Measurements from ENCODE around the gene FBXL7.

Gene FBXL7

DNA sequence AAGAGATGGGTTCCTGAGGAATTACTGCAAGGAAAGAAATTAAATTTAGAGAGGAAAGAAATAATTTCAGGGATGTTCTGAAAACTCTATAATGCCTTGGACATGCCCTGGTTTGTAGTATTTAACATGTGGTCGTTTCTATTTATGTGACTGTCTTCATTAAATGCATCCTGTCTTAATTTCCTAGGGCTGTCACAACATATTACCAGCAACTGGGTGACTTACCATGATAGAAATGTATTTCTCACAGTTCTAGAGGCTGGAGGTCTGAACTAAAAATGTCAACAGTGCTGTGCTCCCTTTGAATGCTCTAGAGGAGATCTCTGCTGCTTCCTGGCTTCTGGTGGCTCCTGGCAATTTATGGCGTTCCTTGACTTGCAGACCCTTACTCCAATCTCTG lies 287.7 kb downstream of the FBXL7 start:
- no peak for DNase-seq

DNA sequence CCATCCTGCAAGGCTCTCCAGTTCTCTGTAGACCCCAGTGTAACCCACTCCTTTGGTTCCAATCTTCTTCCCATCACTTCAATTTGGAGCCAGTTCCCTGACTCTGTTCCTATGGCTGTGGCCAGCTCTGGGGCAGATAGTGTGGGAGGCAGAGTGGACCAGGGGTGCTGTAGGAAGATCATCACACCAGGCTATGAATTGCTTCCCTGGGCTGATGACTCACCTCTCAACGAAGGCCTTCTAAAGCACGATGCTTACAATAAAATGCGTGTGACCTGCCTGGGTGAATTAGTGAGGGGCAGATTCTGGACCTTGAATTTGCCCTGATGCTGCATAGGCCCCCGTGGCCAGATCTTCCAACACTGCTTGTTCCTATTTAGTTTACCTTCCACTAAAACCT lies 289.7 kb downstream of the FBXL7 start:
- DNase-seq, result no peak

DNA sequence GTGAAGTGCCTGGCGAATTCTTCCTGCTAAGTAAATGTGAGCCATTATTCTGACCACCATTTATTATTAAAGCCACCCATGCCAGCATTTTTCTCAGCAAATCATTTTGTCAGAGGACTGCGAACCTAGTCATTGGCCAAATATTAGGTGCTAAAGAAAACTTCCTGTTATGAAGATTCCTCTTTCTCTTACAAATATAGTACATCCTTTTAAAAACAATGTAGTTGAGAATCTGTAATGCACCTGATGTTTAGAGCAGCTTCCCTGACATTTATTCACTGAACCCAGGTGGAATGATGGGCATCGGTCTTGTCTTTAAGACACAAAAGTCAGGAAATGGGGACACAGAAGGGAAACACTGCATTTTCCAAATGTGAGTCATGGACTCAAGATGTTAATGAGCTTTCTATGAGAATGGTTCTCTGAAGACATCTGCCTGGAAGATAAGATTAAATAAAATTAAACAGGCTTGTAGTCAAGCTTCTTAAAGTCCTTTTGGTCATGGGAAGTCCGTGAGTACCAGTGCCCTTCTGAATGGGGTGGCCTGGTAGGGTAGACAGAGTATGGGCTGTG lies 290.6 kb downstream of the FBXL7 start:
- no peak for DNase-seq

DNA sequence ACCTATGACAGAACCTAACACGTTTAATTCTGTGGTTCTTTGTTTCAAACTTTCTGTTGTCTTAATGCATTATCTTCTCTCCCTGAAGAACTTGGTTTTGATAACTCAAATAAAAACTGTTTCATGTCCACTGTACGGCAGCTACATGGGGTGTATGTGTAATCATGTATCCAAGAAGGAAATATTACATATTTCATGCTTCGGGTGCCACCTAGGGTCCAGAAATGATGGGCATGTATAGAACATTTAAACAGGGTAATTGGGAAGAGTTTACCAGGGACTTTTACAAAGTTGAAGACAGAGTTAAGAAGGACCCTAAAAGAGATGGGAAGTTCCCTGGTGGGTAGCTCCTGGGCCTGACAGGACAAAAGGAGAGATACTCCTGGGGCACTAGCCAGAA lies 291.3 kb downstream of the FBXL7 start:
- no peak for DNase-seq

DNA sequence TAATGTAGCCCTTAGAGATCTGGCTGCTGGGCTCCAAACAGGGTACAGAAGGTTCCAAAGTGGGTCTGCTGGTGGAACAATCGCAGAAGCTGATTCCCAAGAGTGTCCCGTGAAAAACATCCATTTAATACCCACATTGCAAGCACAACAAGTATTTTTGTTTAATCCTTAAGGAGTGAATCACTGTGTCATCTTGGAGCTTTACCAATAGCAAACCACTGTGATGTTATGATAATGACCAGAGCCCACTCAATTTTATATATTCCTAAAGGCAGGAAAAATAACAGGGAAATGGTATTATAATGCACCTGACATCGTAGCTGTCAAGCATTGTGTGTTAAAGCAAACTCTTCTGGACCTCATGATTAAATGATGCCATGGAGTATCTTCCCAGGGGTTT lies 291.9 kb downstream of the FBXL7 start:
- no peak for DNase-seq

DNA sequence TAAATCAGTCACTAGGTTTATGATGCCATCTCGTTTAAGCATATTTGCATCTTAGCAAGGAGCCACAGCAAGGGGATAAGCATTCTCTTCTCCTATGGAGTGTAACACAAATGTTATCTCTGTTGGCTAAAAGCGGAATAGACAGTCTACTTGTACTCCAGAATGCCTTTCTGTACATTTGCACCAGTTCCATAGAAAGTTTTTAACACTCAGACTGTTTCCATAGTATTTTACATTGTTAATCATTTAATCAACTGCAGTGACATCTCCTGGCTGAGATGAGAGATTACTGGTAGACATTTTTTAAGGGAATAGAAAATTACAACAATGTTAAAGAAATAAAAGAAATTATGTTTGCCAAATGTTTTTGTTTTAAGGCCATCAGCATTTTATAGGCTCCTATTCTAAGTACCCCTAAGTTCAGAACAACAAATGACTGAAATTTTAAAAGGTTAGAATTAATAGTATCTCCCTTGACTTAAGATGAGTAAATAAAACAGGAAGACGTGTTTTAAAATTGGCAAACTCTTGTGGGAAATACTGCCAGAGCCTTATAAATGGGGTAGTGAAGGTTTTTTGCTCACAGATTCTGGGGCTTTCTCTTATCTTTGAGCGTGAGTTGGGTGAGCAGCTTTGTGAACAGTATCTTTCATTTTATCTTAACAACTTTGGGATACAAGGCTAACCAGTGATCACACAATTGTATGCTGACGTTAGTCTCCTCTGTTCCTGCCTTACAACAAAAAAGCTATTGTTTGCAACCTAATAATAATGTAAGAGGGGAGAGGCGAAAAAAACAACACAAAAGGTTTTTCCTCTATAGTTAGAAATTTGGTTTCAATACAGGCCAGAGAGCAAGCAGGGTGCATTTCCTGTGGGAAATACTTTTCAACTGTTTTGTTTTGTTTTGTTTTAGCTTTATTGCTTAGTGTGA lies 294.3 kb downstream of the FBXL7 start:
- no peak for DNase-seq

DNA sequence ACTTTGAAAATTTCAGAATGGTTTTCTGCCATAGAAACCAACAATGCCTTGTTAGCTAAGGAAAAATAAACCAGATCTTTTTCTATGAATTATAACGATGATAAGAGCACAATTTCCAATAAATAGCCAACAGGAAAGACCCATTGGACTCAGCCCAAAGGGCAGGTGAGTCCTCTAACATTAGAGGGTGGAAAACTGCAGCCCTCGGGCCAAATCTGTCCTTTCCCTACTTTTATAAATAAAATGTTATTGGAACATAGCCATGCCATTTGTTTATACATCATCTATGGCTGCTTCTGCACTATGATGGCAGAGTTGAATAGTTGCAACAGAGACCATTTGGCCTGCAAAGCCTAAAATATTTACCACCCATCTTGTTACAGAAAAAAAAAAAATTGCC lies 296.1 kb downstream of the FBXL7 start:
- no peak for DNase-seq

DNA sequence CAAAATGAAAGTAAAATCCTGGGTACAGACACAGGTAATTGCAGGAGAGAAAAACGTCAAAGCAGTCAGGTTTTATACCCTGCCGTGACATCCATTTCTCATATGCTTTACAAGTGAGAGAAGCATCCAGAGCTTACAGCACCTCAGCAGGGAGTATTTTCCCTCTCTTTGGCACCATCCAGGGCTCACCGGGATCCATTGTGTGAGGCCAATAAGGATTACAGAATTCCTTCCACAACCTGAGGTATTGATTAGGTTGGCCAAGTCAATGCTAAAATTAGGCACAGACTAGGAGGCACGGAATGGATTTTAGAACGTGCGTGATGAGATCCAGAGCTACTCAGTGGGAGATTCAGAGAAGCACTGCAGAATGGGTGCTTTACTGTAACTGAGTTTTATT lies 296.6 kb downstream of the FBXL7 start:
- DNase-seq, result no peak

DNA sequence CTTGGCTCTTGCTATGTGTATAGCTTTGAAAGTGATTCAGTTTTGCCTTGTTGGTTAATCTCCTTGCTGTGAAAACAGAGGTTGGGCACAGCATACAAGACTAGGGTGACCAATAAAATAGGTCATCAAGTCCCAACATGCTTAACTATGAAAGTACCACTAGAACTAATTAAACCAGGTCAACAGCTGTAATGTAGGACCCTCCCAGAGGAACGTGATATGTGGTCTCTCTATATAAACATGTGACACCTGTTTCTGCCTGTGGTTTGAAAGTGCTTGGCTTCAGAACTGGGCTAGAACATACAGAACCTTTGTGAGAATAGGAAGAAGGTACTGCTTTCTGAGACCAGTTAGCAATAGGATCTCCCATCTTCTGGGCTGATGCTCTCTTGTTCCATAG lies 297.1 kb downstream of the FBXL7 start:
- DNase-seq, result no peak

DNA sequence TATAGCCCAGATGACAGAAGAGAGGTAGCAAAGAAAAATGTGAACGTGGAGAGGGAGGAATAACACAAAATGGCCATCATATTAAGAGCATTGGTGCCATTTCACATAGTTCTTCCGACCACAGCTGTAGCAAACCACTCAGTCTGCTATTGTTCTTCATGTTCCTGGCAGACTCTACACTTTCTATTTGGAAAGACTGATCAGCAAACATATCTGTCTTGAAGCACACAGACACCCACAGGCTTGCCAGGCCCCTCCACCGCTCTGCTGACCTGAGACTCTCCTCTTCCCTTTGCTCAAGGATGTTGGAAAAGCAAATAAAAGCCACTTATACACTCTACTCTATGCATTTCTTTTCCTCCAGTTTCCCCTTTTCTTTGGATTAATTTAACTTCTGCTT lies 298.0 kb downstream of the FBXL7 start:
- DNase-seq, result no peak

DNA sequence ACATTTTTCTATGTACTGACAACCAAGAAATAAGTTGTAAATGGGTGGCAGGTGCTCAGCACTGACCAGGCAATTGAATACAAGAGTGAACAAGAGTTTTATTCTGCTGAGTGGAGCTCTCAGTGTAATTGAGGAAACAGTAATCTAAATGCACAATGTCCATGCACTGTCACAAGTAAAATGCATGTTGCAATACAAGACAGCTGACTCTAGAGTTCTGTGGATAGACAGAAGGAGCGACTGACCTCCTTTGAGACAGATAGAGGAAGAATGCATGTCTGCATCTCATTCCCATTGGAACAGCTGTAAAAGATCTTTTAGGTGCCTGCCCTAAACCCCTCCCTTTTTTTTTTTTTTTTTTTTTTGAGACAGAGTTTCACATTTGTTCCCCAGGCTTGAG lies 299.0 kb downstream of the FBXL7 start:
- no peak for DNase-seq

DNA sequence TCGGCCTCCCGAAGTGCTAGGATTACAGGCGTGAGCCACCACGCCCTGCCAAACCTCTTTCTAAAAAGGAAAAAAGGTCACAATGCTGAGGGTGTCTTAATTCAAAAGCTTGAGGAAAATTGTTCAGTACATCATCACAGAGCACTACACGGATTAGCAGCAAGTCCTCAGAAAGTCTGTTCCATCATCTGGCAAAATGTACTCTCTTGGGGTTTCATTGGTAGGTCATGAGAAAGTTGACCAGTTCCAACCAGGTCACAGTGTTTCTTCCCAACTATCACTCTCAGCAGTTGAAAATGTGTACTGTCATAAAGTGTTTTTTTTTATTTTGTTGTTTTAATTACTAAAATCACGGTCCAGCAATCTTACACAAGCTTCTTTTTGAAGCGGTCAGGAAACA lies 299.6 kb downstream of the FBXL7 start:
- no peak for DNase-seq

DNA sequence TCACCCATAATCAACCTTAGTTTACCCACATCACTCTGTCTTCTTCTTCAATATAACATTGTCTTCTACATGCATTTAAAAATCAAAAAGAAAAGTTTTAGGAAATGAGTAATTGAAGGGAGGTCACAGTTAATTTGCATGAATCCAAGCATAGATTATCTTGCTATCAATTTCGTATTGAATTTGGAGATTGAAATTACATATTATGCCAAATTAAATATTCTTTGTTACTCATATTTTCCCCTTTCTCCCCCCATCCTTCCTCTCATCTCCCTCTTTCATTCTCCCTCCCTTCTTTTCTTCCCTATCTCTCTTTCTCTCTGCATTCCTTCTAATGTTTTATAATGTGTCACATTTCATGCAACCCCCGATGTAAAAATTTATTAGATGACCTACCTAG lies 303.3 kb downstream of the FBXL7 start:
- no peak for DNase-seq

DNA sequence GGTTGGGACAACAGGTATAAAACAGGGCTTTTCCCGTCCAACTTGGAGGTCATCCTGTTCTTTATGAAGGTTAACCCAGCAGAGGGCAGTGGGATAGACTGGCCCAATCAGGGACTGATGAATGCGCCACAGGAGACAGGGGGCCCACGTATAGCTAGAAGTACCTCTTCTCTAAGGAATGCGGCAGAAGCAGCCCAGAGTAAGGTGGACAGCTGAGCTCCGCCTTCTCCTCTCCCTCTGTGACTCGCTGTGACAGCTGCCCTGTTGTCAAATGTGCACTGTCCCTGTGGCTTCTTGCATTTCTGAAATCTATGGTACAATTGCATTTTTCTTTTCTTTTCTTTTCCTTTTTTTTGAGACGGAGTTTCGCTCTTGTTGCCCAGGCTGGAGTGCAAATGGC lies 306.6 kb downstream of the FBXL7 start:
- no peak for DNase-seq

DNA sequence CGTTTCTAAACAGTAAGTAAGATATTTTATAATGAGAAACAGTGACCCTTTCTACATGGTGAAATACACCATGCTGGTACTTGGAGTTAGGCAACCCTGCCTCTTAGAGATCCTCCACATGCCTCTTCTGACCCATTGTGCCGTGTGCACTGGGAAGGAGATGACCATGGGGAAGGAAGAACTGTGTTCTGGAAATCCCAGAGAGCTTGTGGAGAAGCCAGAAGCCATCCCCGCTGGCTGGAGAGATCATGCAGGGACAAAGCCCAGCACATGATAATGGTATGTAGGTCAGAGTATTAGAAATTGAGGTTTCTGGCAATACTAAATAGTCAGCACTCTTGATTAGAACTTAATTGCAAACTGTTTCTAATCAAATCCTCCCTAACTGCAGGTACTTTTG lies 307.3 kb downstream of the FBXL7 start:
- no peak for DNase-seq

DNA sequence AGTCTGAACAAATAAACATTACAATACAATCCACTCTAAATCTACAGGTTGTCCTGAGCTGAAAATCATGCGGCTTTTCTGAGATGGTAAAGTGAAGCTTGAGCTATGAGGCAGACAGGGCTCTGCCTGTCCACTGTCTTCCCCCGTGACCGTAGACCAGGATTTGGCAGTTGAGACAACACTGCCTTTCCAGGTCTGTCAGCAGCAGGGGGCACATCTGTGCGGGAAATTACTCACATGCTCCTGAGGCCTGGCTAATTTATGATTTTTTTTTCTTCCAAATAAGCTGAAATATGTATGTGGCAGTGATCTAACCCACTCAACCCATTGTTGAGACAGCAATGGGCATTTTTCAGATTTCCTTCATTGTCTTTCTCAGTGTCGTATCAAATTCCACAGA lies 307.9 kb downstream of the FBXL7 start:
- DNase-seq, result no peak

DNA sequence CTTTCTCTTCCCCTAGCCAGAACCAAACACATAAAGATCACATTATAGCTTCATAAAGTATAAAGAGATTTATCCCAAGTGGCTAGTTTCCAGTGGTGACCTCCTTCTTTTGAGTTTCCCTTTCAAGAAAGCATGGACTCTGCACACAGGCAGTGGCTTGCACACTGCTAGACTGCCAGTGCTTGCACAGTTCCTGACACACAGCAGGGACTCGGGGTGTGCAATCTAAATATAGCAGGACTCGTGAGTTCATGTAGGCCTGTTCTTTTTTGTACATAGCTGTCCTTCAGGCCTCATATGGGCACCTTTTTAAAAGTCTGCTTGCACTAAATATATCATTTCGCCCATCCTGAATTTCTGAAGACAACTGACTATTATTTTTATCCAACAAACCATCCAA lies 308.6 kb downstream of the FBXL7 start:
- DNase-seq, result no peak

DNA sequence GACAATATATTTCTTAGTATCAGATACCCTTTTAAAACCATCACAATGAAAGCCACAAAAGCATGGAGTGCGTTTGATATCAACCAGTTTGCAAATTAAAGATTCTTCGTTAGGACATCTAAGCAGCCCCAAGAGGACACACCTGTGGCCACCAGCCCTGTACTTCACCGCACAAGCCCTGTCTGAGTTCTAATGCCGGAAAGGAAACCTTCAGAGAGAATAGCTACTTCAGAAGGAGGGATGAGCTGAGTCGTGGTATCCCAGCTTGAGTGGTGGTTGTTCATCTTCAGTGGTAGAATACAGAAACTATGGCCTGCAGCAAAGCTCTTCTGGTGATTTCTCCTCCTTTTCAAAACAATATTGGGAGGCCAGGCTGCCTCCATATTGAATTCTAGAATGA lies 319.6 kb downstream of the FBXL7 start:
- DNase-seq, result no peak

DNA sequence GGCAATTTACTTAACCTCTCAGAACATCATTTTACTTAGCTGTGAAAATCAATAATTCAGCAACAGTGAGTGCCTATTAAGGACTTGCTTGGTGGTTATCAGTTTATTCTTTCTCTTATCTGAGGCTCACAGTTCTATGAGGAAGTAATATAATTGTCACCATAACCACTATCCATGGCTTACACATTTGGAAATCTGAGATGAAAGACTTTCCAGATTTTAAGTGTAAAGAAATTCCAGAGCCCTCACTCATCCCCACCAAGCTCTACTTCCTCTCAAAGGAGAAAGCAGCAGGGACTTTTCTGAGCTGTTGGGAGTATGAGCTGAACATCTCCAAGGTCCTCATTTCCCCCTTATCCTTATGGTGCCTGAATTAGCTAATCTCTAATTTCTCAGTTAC lies 321.5 kb downstream of the FBXL7 start:
- DNase-seq, result no peak

DNA sequence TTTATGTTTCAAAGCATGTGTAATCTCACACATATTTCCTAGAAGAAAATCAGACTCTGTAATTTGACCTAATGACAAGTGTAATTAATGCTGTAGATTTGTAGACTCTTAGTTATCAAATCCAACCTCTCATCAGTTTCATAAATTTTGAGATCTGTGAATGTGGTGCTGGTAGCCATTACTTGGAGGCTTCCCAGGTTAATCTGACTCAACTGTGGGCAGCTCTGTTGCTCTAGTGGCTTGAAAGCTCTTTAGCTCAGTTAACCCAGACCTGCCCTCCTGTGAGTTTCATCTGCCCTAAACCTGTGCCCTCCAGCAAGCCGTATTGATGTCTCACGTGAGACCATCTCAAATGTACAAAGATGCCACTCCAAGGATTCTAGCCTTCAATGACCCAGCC lies 323.4 kb downstream of the FBXL7 start:
- DNase-seq, result no peak

DNA sequence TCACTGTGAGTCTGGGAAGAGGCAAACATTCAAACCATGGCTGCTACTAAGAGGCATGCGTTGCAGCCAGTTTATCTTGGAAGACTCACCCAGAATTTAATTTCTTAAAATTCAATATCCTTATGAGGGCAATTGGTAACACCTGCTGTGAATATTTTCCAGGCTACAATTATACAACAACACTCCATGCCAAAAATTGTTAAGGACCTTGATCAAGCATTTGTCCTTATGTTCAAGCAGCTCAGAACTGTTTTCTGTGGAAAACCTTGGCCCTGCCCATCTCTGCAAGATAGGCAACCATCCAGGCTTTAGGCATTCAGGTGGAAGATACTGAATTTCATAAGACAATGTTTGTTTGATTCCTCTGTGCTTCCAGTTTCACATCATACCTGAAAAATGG lies 327.8 kb downstream of the FBXL7 start:
- no peak for DNase-seq

DNA sequence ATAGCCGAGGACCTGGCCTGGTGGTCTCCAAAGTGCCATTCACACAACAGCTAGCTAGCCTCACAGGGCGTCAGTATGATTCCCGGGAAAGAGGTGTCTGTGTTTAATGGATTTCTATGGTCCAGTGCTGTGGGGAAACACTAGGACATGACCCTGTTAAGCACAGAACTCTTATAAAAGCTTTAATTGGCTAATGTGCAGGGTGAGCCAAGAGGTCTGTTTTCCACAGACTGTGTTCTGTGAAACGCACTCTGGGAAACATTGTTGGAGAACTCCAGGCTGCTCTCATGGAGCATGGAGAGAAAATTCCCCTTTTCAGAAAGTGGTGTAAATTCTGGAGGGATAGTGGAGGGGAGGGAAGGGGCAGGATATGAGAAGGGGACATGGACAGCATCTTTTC lies 331.4 kb downstream of the FBXL7 start:
- DNase-seq, result no peak

DNA sequence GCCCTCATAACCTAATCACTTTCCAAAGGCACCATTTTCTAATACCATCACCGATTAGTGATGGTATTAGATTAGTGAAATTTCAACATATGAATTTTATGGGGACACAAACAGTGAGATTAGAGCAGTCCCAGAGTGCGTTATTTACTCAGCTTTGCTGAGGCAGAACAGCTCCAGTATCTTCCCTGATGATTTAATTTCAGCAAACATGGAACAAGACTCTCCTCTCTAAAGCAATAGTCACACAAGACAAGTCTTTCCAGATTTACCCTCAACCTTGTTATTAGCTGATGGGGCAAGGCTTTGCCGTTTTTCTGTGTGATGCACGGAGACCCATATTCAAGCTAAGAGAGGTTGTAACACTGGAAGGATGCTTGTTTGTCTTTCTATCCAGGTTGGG lies 333.4 kb downstream of the FBXL7 start:
- DNase-seq, result no peak

DNA sequence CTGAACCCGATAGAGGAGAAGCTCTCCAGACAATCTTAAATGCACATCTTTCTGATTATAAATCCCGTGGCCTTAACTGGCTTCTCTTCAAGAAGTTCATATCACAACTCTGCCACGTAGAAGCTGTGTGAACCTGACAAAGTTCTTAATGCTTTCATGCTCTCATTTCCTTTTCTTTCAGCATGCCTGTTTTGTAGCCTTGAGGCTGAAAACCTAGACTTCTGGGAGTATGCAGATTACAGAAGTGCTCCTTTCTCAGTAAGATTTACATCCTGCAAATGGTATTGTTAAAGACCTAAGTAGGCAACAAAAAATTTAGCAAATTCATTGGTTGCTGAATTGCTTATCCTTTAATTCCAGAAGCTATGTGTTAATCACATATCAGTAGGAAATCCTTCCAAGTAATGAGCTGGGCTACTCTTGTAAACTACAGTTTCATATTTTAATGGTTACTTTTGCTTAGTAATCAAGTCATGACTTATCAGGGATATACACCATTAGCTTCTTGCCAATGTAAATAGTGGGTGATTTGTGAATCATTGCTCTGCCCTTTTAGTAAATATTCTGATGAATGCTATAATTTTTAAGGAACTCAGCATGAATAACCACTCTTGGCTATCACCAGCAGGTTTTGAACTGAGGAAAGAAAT lies 334.7 kb downstream of the FBXL7 start:
- no peak for DNase-seq

Measured in hematopoietic multipotent progenitor cell treated with erythropoietin and hydrocortisone succinate and interleukin-3 and kit ligand, for 8 days (in vitro differentiated cells).